Activated CD4-positive, alpha-beta T cell treated with anti-CD3 and anti-CD28 coated beads for 36 hours (primary cell): Measurements from ENCODE around the gene MIEN1. TPM values are rescaled to one million over a fixed set of nuclear protein-coding genes. Genes with fewer than 3 reads are reported as not detected.
"Not testable (repeated sequence)": the region's sequence is repeated elsewhere in the genome, so short reads cannot be mapped to it uniquely, and the experiment has no call there.

Experiments used
- ATAC-seq: fragments of 200-7000 bp; cut with Tn5 transposase; one replicate; pipeline ENCODE4 v1.10.0; 2021; ENCODE audit warnings: mild to moderate bottlenecking, moderate library complexity
- CTCF ChIA-PET: fragments of 350-600 bp; sonication (Branson Sonifier 250); formaldehyde crosslinking; loops from one replicate; lab custom pipeline; 2021; ENCODE audit warnings: antibody characterized with exemption; lab: Charles Lee
- POLR2A ChIA-PET: fragments of 350-600 bp; sonication (Branson Sonifier 250); formaldehyde crosslinking; loops from one replicate; lab custom pipeline; 2021; ENCODE audit warnings: antibody characterized with exemption, inconsistent platforms; lab: Charles Lee
- DNase-seq: peaks from one replicate; pipeline ENCODE4 v3.0.0-alpha.2; 2020
- H3K27ac Mint-ChIP-seq: one replicate; pipeline ENCODE4 v1.8.0; 2021; ENCODE audit warnings: mixed read lengths
- H3K27me3 Mint-ChIP-seq: one replicate; pipeline ENCODE4 v1.8.0; 2021; ENCODE audit warnings: mixed read lengths
- H3K36me3 Mint-ChIP-seq: one replicate; pipeline ENCODE4 v1.8.0; 2021; ENCODE audit warnings: low read depth, mixed read lengths
- H3K4me1 Mint-ChIP-seq: one replicate; pipeline ENCODE4 v1.8.0; 2021; ENCODE audit warnings: mixed read lengths
- H3K4me3 Mint-ChIP-seq: one replicate; pipeline ENCODE4 v1.8.0; 2021; ENCODE audit warnings: mild to moderate bottlenecking, moderate library complexity, mixed read lengths
- H3K9me3 Mint-ChIP-seq: one replicate; pipeline ENCODE4 v1.8.0; 2021; ENCODE audit warnings: low read depth, mixed read lengths
- intact Hi-C, 2 experiments: fragments of 100-400 bp; cut with DNase I in 1 of 2; cut with micrococcal nuclease in 1 of 2; formaldehyde crosslinking; loops; one replicate each; pipeline versions ENCODE4 v1.14.2 to v1.15.1; 2022 to 2024; cut with DNase I, micrococcal nuclease
- total RNA-seq, 2 experiments: library from RNA; stranded (reverse); gene quantifications; one replicate each; pipeline ENCODE4 v1.2.3, GENCODE V29; 2021

The MIEN1 gene
- total RNA-seq, 2 experiments from 2014 or later = 32.5 to 39.4 TPM

GRCh38 chr17:39704821-39705551, 25.3 kb downstream of the MIEN1 start:
- POLR2A ChIA-PET = no interaction called here
- no peaks in the 10 kb centered on the region for H3K9me3 Mint-ChIP-seq

GRCh38 chr17:39703913-39704312, 26.4 kb downstream of the MIEN1 start:
- Mint-ChIP-seq H3K27me3 (peaks cover 23% of the 10 kb centered on the region), H3K36me3 (no peaks in the 10 kb centered on the region), H3K9me3 (no peaks in the 10 kb centered on the region), H3K4me3 (no peak overlapping the region), H3K4me1 (peaks cover 14% of the 10 kb centered on the region), H3K27ac (no peak overlapping the region)
- CTCF ChIA-PET = interaction anchor here (0.5 kb wide), 1 partner anchor 433 kb away, joined by 4 read pairs; no protein-coding TSS in a partner anchor
- DNase-seq = no peak
- intact Hi-C loops = no loop called here
- no peak for ATAC-seq
- POLR2A ChIA-PET = no interaction called here

More at GRCh38 chr17:39704821-39705551, 25.3 kb downstream of the MIEN1 start:
- DNase-seq (no peak), ATAC-seq (no peak)
- intact Hi-C loops = no loop called here
- peaks cover 13% of the 10 kb centered on the region for H3K27me3 Mint-ChIP-seq
- CTCF ChIA-PET = no interaction called here
- no peaks in the 10 kb centered on the region for H3K36me3 Mint-ChIP-seq
- no peak overlapping the region for H3K4me3 Mint-ChIP-seq
- H3K4me1 Mint-ChIP-seq = peaks cover 10% of the 10 kb centered on the region
- H3K27ac Mint-ChIP-seq = no peak overlapping the region

GRCh38 chr17:39702901-39703893, 27.1 kb downstream of the MIEN1 start:
- DNase-seq = no peak
- H3K4me1 Mint-ChIP-seq = peaks cover 14% of the 10 kb centered on the region
- no peaks in the 10 kb centered on the region for H3K36me3 Mint-ChIP-seq
- CTCF ChIA-PET = interaction anchor here (0.5 kb wide), 1 partner anchor 432 kb away, joined by 4 read pairs; no protein-coding TSS in a partner anchor
- H3K9me3 Mint-ChIP-seq = no peaks in the 10 kb centered on the region
- peaks cover 24% of the 10 kb centered on the region for H3K27me3 Mint-ChIP-seq
- no peak for ATAC-seq
- H3K27ac Mint-ChIP-seq = no peak overlapping the region
- POLR2A ChIA-PET = interaction anchor here (0.5 kb wide), 1 partner anchor 23 kb away, joined by 4 read pairs; no protein-coding TSS in a partner anchor
- intact Hi-C loops = no loop called here
- H3K4me3 Mint-ChIP-seq = no peak overlapping the region

- Mint-ChIP-seq H3K9me3 (no peaks in the 10 kb centered on the region), H3K27ac (no peak overlapping the region), H3K36me3 (no peaks in the 10 kb centered on the region), H3K27me3 (peaks cover 26% of the 10 kb centered on the region), H3K4me1 (peaks cover 7% of the 10 kb centered on the region), H3K4me3 (no peak overlapping the region)
- intact Hi-C loops = no loop called here
- ATAC-seq (no peak), DNase-seq (no peak)
- ChIA-PET CTCF (interaction anchor here (0.6 to 0.9 kb wide), 2 partner anchors 78 to 124 kb away, joined by 3 read pairs; no protein-coding TSS in a partner anchor), POLR2A (no interaction called here)
These were observed 28.4 kb downstream of the MIEN1 start for GRCh38 chr17:39701784-39702422.

GRCh38 chr17:39701012-39701783, 29.1 kb downstream of the MIEN1 start:
- H3K27ac Mint-ChIP-seq = no peak overlapping the region
- no peaks in the 10 kb centered on the region for H3K9me3 Mint-ChIP-seq
- ATAC-seq = no peak
- H3K36me3 Mint-ChIP-seq = peaks cover 2% of the 10 kb centered on the region
- no peak for DNase-seq
- peaks cover 26% of the 10 kb centered on the region for H3K27me3 Mint-ChIP-seq
- no peak overlapping the region for H3K4me3 Mint-ChIP-seq
- intact Hi-C loops = no loop called here
- ChIA-PET POLR2A (no interaction called here), CTCF (interaction anchor here (1.4 kb wide), 1 partner anchor 9 kb away, joined by 5 read pairs; no protein-coding TSS in a partner anchor)
- peaks cover 3% of the 10 kb centered on the region for H3K4me1 Mint-ChIP-seq

GRCh38 chr17:39700148-39700987, 30.0 kb downstream of the MIEN1 start:
- DNase-seq (no peak), ATAC-seq (no peak)
- intact Hi-C loops = no loop called here
- Mint-ChIP-seq H3K4me1 (peaks cover 3% of the 10 kb centered on the region), H3K9me3 (no peaks in the 10 kb centered on the region), H3K4me3 (no peak overlapping the region), H3K27ac (no peak overlapping the region), H3K27me3 (peaks cover 26% of the 10 kb centered on the region), H3K36me3 (peaks cover 2% of the 10 kb centered on the region)
- CTCF ChIA-PET = interaction anchor here (0.7 to 1.4 kb wide), 2 partner anchors 10 to 46 kb away, joined by 4 to 5 read pairs; no protein-coding TSS in a partner anchor
- POLR2A ChIA-PET = no interaction called here

- ChIA-PET POLR2A (no interaction called here), CTCF (no interaction called here)
- ATAC-seq (no peak), DNase-seq (no peak)
- intact Hi-C loops = no loop called here
- H3K4me3 Mint-ChIP-seq = no peak within 1 kb of the TSS
- no peak within 1 kb of the TSS for H3K27ac Mint-ChIP-seq
- no peaks in the 10 kb centered on the region for H3K9me3 Mint-ChIP-seq
- peaks cover 3% of the 10 kb centered on the region for H3K4me1 Mint-ChIP-seq
- H3K36me3 Mint-ChIP-seq = peaks cover 2% of the 10 kb centered on the region
- H3K27me3 Mint-ChIP-seq = peaks cover 26% of the 10 kb centered on the region
These were observed 30.5 kb downstream of the MIEN1 start, which contains the start of gene ERBB2 for GRCh38 chr17:39699818-39700147. TSS of gene ERBB2 (plus strand) at chr17:39700064. CDS start at chr17:39700239, 175 bp downstream.

GRCh38 chr17:39699157-39699817, 31.0 kb downstream of the MIEN1 start:
- DNase-seq, ATAC-seq, H3K9me3 Mint-ChIP-seq, H3K27ac Mint-ChIP-seq, H3K4me1 Mint-ChIP-seq, POLR2A ChIA-PET, H3K36me3 Mint-ChIP-seq, intact Hi-C loops, H3K4me3 Mint-ChIP-seq: not testable (repeated sequence)
- H3K27me3 Mint-ChIP-seq = peaks cover 26% of the 10 kb centered on the region
- CTCF ChIA-PET = interaction anchor here (0.6 kb wide), 1 partner anchor 76 kb away, joined by 3 read pairs; no protein-coding TSS in a partner anchor

GRCh38 chr17:39697961-39698360, 32.4 kb downstream of the MIEN1 start:
- ATAC-seq = no peak
- Mint-ChIP-seq H3K4me1 (peaks cover 3% of the 10 kb centered on the region), H3K9me3 (no peaks in the 10 kb centered on the region), H3K36me3 (peaks cover 2% of the 10 kb centered on the region), H3K4me3 (no peak overlapping the region), H3K27me3 (peaks cover 26% of the 10 kb centered on the region), H3K27ac (no peak overlapping the region)
- CTCF ChIA-PET = interaction anchor here (2.2 kb wide), 1 partner anchor 33 kb away, joined by 6 read pairs; the partner anchor contains the start of gene MIEN1
- intact Hi-C loops = no loop called here
- POLR2A ChIA-PET = no interaction called here
- no peak for DNase-seq
